Measurements from ENCODE around the gene ANAPC4. TPM values are rescaled to one million over a fixed set of nuclear protein-coding genes. Genes with fewer than 3 reads are reported as not detected.

ANAPC4 gene
- polyA plus RNA-seq, 1 experiment: 26.2 TPM

DNA sequence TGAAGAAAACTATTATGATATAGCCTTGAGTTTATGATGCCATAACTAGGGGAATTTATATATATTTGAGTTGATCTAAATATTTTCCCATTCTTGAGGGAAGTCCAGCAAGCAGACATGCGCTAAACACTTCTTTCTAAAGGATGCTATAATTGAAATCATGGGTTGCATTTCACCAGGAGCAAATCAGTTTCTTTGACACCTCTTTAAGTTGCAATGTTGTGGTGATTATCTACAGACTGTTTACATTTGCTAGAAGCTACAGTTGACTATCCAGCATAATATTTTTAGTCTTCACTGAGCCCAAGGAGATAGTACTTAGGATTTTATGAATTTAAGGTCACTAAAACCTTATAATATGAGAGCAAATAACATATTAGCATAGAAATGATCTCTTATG is 43.9 kb downstream of the ANAPC4 start:
- Histone ChIP-seq H3K27me3 (ENCODE audit: control insufficient read depth, insufficient read depth, low read length) (no peaks in the 10 kb centered on the region), H3K9me3 (ENCODE audit: control insufficient read depth, insufficient read depth, low read length) (no peaks in the 10 kb centered on the region), H3K4me3 (ENCODE audit: low read depth, low read length) (no peak overlapping the region), H3K27ac (ENCODE audit: low read depth, low read length) (no peak overlapping the region)
- no peak for DNase-seq (ENCODE audit: low read depth, low spot score)
- POLR2A ChIA-PET: no interaction called here
- CTCF ChIA-PET: no interaction called here
- TF ChIP-seq, protein P1, sequence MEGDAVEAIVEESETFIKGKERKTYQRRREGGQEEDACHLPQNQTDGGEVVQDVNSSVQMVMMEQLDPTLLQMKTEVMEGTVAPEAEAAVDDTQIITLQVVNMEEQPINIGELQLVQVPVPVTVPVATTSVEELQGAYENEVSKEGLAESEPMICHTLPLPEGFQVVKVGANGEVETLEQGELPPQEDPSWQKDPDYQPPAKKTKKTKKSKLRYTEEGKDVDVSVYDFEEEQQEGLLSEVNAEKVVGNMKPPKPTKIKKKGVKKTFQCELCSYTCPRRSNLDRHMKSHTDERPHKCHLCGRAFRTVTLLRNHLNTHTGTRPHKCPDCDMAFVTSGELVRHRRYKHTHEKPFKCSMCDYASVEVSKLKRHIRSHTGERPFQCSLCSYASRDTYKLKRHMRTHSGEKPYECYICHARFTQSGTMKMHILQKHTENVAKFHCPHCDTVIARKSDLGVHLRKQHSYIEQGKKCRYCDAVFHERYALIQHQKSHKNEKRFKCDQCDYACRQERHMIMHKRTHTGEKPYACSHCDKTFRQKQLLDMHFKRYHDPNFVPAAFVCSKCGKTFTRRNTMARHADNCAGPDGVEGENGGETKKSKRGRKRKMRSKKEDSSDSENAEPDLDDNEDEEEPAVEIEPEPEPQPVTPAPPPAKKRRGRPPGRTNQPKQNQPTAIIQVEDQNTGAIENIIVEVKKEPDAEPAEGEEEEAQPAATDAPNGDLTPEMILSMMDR (IDR thresholded peaks at IDR 0.05; ENCODE audit: low read depth, low read length): no peak

DNA sequence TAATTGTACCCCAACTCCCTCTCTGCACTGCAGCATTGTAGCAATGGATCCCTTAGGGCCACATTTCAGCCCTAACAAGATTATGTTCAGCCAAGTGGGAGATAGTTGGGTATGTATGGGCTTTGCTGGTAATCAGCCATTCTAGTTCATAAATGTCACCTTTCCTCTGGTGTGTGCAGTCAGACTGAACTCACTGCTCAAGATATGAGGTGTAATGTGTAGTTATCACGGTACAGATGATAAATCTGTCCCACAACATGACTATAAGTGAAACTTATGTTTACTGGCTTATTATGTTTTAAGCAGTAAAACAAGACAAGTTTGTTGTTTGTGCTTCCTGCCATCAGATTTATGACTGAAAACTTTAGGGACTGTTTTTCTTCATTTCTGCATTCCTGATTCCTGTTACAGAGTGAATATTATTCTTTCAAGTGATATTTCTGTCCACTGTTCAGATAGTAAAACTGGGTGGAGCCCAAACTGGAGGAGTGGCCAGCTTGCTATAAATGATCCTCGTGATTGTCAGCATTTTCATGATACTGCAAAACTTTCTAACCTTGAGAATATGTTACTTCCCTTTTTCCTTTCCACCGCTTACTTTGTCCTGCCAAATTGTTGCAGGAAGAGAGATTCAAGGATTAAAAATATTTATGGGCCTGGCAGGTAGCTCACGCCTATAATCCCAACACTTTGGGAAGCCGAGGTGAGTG is 44.9 kb downstream of the ANAPC4 start:
- CTCF ChIA-PET: interaction anchor here (1.2 kb wide), 1 partner anchor 346 kb away, joined by 5 read pairs; no protein-coding TSS in a partner anchor
- Histone ChIP-seq H3K4me3 (ENCODE audit: low read depth, low read length) (no peak overlapping the region), H3K27me3 (ENCODE audit: control insufficient read depth, insufficient read depth, low read length) (no peaks in the 10 kb centered on the region), H3K9me3 (ENCODE audit: control insufficient read depth, insufficient read depth, low read length) (no peaks in the 10 kb centered on the region), H3K27ac (ENCODE audit: low read depth, low read length) (no peak overlapping the region)
- POLR2A ChIA-PET: no interaction called here
- DNase-seq (ENCODE audit: low read depth, low spot score): no peak
- TF ChIP-seq, protein P1 (IDR thresholded peaks at IDR 0.05; ENCODE audit: low read depth, low read length): no peak

DNA sequence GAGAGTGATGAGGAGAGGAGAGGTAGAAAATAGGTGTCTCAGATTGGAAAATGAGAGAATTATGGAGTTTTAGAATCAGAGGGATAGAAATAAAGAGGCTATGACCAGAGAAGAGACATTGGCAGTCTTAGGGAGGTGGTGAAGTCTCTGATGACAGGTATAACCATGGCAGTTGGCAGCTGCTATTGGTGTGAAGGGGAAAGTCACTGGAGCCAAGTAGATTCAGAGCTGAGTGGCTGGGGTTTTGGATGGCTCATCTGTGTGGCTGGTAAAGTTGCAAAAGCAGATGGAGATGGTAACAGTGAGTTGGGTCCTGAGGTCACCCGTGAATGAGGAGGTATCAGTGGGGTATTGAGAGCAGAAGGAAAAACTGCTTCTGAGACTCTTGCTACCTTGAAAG is 46.5 kb downstream of the ANAPC4 start:
- no peak for DNase-seq (ENCODE audit: low read depth, low spot score)
- Histone ChIP-seq H3K4me3 (ENCODE audit: low read depth, low read length) (no peak overlapping the region), H3K27me3 (ENCODE audit: control insufficient read depth, insufficient read depth, low read length) (no peaks in the 10 kb centered on the region), H3K27ac (ENCODE audit: low read depth, low read length) (no peak overlapping the region), H3K9me3 (ENCODE audit: control insufficient read depth, insufficient read depth, low read length) (no peaks in the 10 kb centered on the region; the same call in 1 of the 2 replicates)
- CTCF ChIA-PET: interaction anchor here (0.6 kb wide), 1 partner anchor 404 kb away, joined by 3 read pairs; no protein-coding TSS in a partner anchor
- POLR2A ChIA-PET: no interaction called here
- TF ChIP-seq, protein P1 (IDR thresholded peaks at IDR 0.05; ENCODE audit: low read depth, low read length): no peak

DNA sequence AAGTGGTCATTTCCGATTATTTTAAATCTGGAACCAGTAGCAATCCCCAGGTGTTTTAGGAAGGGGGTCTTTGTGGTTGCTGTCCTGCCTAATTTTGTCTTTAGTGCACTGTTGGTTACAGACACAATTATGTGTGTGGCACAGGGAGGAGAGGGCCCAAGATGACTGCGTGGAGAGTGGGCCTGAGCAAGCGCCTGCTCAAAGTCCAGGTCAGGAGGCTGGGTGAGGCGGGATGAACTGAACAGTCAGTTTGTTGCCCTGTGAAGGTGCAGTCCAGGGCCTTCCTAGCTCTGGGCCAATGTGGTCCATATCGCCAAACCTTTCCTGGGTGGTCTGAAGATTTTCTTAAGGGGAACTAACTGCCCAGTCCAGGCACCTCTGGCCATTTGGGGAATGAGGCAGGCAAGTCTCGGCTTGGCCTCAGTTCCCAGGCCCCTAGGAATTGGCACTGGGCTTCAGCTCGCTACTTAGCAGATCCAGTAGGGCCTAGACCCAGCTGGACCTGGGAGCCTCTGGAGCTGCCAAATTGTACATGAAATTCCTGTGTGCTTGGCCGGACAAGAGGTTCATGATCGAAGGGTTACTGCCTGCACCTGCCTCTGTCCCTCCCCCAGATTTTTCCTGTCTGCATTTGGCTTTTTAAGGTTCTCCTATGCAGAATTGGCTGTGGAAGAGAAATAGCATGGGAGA is 47.6 kb downstream of the ANAPC4 start:
- TF ChIP-seq, protein P1 (IDR thresholded peaks at IDR 0.05; ENCODE audit: low read depth, low read length): no peak
- DNase-seq (ENCODE audit: low read depth, low spot score): no peak
- Histone ChIP-seq H3K9me3 (ENCODE audit: control insufficient read depth, insufficient read depth, low read length) (no peaks in the 10 kb centered on the region; the same call in 1 of the 2 replicates), H3K27me3 (ENCODE audit: control insufficient read depth, insufficient read depth, low read length) (no peaks in the 10 kb centered on the region), H3K27ac (ENCODE audit: low read depth, low read length) (no peak overlapping the region), H3K4me3 (ENCODE audit: low read depth, low read length) (no peak overlapping the region)
- CTCF ChIA-PET: no interaction called here
- POLR2A ChIA-PET: no interaction called here

DNA sequence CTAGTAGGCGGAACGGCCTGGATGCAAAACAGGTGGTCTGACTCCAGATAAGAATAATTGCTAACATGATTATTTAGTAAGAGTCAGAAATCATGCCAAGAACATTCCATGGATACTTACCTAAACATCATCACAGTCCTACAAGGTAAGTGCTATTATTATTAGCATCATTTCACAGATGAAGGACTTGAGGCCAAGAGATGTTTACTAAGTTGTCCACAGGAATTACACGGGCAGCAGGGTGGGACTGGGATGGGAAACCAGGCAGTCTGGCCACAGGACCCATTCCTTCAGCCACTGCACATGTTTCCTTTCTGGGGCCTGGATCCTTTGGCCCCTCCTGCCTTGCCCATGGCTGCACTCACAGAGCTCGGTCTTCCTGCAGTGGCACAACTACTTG is 48.3 kb downstream of the ANAPC4 start:
- DNase-seq (ENCODE audit: low read depth, low spot score): no peak
- Histone ChIP-seq H3K4me3 (ENCODE audit: low read depth, low read length) (no peak overlapping the region), H3K27me3 (ENCODE audit: control insufficient read depth, insufficient read depth, low read length) (no peaks in the 10 kb centered on the region), H3K27ac (ENCODE audit: low read depth, low read length) (no peak overlapping the region), H3K9me3 (ENCODE audit: control insufficient read depth, insufficient read depth, low read length) (no peaks in the 10 kb centered on the region; the same call in 1 of the 2 replicates)
- ChIA-PET POLR2A (no interaction called here), CTCF (interaction anchor here (1.0 to 1.3 kb wide), 2 partner anchors 15 to 343 kb away, joined by 3 read pairs; no protein-coding TSS in a partner anchor)
- TF ChIP-seq, protein P1 (IDR thresholded peaks at IDR 0.05; ENCODE audit: low read depth, low read length): no peak
